Endothelial cell of umbilical vein (primary cell): ENCODE measurements around the gene MEGF11. TPM values are rescaled to one million over a fixed set of nuclear protein-coding genes. Genes with fewer than 3 reads are reported as not detected.

Source experiments
- BruUV-seq: library from RNA; stranded (reverse); fragments of 400-500 nt; replicated peaks from 2 replicates; lab custom pipeline; 2021; lab: Mats Ljungman, UMichigan
- CTCF ChIA-PET: fragments of 300-600, 350-600 bp; sonication (Branson Sonifier 250); formaldehyde crosslinking; loops from one replicate; lab custom pipeline; 2021; ENCODE audit warnings: antibody characterized with exemption, inconsistent platforms; lab: Charles Lee
- POLR2A ChIA-PET: fragments of 300-600, 350-600 bp; sonication (Branson Sonifier 250); formaldehyde crosslinking; loops from one replicate; lab custom pipeline; 2021; ENCODE audit warnings: antibody characterized with exemption, inconsistent platforms; lab: Charles Lee
- DNase-seq: peaks from one replicate; pipeline ENCODE4 v3.0.0-alpha.2; 2011; ENCODE audit warnings: low read depth, low spot score
- FAIRE-seq: peaks from 2 replicates; lab custom pipeline; 2011; peaks lifted over from hg19 to GRCh38; lab: Jason Lieb, UNC
- H2AFZ ChIP-seq: 2 replicates; pipeline ENCODE4 v1.6.0; 2012; ENCODE audit warnings: low read depth, low read length, control low read depth, inconsistent platforms
- H3K27ac ChIP-seq: 2 replicates; pipeline ENCODE4 v1.5.1; 2011; ENCODE audit warnings: low read depth, mild to moderate bottlenecking, control low read depth, low read length, moderate library complexity; ENCODE audit not compliant: insufficient read depth
- H3K27me3 ChIP-seq, 2 experiments: 2 replicates each; pipeline versions ENCODE4 v1.6.0 to v1.6.1; 2011; ENCODE audit warnings: low read length in 2 of 2, mixed read lengths in 1 of 2; ENCODE audit not compliant: control insufficient read depth in 2 of 2, insufficient read depth in 2 of 2
- H3K36me3 ChIP-seq, 2 experiments: 2 replicates in 1 of 2; 3 replicates in 1 of 2; pipeline ENCODE4 v1.5.1; 2011; ENCODE audit warnings: low read length in 2 of 2, mild to moderate bottlenecking in 1 of 2, moderate library complexity in 1 of 2; ENCODE audit not compliant: control insufficient read depth in 2 of 2, insufficient read depth in 2 of 2; ENCODE audit errors: extremely low read depth in 1 of 2
- H3K4me1 ChIP-seq: 3 replicates; pipeline ENCODE4 v1.5.1; 2011; ENCODE audit warnings: mild to moderate bottlenecking, low read length; ENCODE audit not compliant: control insufficient read depth, insufficient read depth; ENCODE audit errors: extremely low read depth
- H3K4me2 ChIP-seq: 2 replicates; pipeline ENCODE4 v1.6.1; 2011; ENCODE audit warnings: low read length, control low read depth, mixed read lengths; ENCODE audit not compliant: insufficient read depth
- H3K4me3 ChIP-seq, 3 experiments: fragments of 200-600 bp in 1 of 3; sonication (generic), shearing (Covaris generic) in 1 of 3; replicated peaks in 1 of 3; 2 replicates each; pipeline ENCODE4 v1.5.1; 2011 to 2016; ENCODE audit warnings: control low read depth in 3 of 3, low read length in 3 of 3, mild to moderate bottlenecking in 2 of 3, inconsistent platforms in 1 of 3, low read depth in 1 of 3, moderate library complexity in 1 of 3; ENCODE audit not compliant: insufficient read depth in 1 of 3
- H3K79me2 ChIP-seq: 2 replicates; pipeline ENCODE4 v1.6.0; 2012; ENCODE audit warnings: low read length, inconsistent platforms; ENCODE audit not compliant: control insufficient read depth, insufficient read depth
- H3K9ac ChIP-seq: replicated peaks from 2 replicates; pipeline ENCODE3; 2011; ENCODE audit warnings: low read length, control low read depth; ENCODE audit not compliant: insufficient read depth; ENCODE audit errors: extremely low read depth
- H3K9me1 ChIP-seq: replicated peaks from 3 replicates; pipeline ENCODE4 v1.6.0; 2011; ENCODE audit warnings: mild to moderate bottlenecking, low read length; ENCODE audit not compliant: control insufficient read depth, insufficient read depth; ENCODE audit errors: extremely low read depth
- H3K9me3 ChIP-seq: replicated peaks from 2 replicates; pipeline ENCODE4 v1.5.1; 2012; ENCODE audit warnings: low read length, inconsistent platforms; ENCODE audit not compliant: control insufficient read depth, insufficient read depth
- H4K20me1 ChIP-seq: replicated peaks from 2 replicates; pipeline ENCODE3; 2011; ENCODE audit warnings: mild to moderate bottlenecking, low read length; ENCODE audit not compliant: control insufficient read depth, insufficient read depth; ENCODE audit errors: extremely low read depth
- EZH2 ChIP-seq: IDR thresholded peaks from 2 replicates; pipeline ENCODE4 v1.6.1; 2012; ENCODE audit warnings: borderline replicate concordance, low read depth, mild to moderate bottlenecking, moderate library complexity, low read length, inconsistent platforms; ENCODE audit not compliant: severe bottlenecking
- FOS ChIP-seq: IDR thresholded peaks from 2 replicates; pipeline ENCODE4 v1.6.1; 2011; ENCODE audit warnings: mild to moderate bottlenecking, low read length, moderate library complexity, borderline replicate concordance; ENCODE audit not compliant: insufficient read depth
- GATA2 ChIP-seq: IDR thresholded peaks from 2 replicates; pipeline ENCODE4 v1.7.0; 2011; ENCODE audit warnings: low read depth, mild to moderate bottlenecking, moderate library complexity, mixed read lengths, low read length; ENCODE audit not compliant: insufficient read length, insufficient read depth
- JUN ChIP-seq: IDR thresholded peaks from 2 replicates; pipeline ENCODE4 v1.6.1; 2011; ENCODE audit warnings: borderline replicate concordance, low read depth; ENCODE audit not compliant: insufficient read length, insufficient read depth
- MYC ChIP-seq: IDR thresholded peaks from one replicate; pipeline ENCODE4 v1.6.1; 2011; ENCODE audit warnings: mild to moderate bottlenecking, low read depth, low read length
- POLR2A ChIP-seq: IDR thresholded peaks from 2 replicates; pipeline ENCODE4 v1.6.1; 2012; ENCODE audit warnings: low read depth, mild to moderate bottlenecking, control low read depth, low read length
- POLR2AphosphoS5 ChIP-seq: IDR thresholded peaks from 2 replicates; pipeline ENCODE4 v1.6.1; 2012; ENCODE audit warnings: low read depth, mild to moderate bottlenecking, control low read depth, low read length, moderate library complexity; ENCODE audit not compliant: insufficient read depth
- dilution Hi-C: fragments of 300-500 bp; cut with MboI; formaldehyde crosslinking; loops from one replicate; pipeline ENCODE4 v1.15.0; 2019; ENCODE audit warnings: low sequenced_read_pairs; ENCODE audit not compliant: extremely low pct_ligation_motif_present
- intact Hi-C: fragments of 100-400 bp; cut with micrococcal nuclease; formaldehyde crosslinking; loops from one replicate; pipeline ENCODE4 v1.10.0; 2022
- polyA plus RNA-seq, 4 experiments: library from polyadenylated mRNA; depleted of rRNA in 3 of 4; stranded (reverse) in 3 of 4; unstranded in 1 of 4; fragments of >200 nt; gene quantifications; 2 replicates each; pipeline versions ENCODE4 v1.2.1 to v1.2.3, GENCODE V29; 2011 to 2012; ENCODE audit warnings: missing spikeins in 1 of 4
- total RNA-seq: library from RNA; stranded (reverse); gene quantifications from 2 replicates; pipeline ENCODE4 v1.2.3, GENCODE V29; 2021
- TF ChIP-seq, protein P1 (sequence below): IDR thresholded peaks from 2 replicates; pipeline ENCODE4 v1.6.1; 2011; ENCODE audit not compliant: insufficient read depth, insufficient read length
- TF ChIP-seq, protein P2 (sequence below), 2 donors: IDR thresholded peaks; 1 replicate in 1 of 2; 2 replicates in 1 of 2; pipeline ENCODE4 v1.5.1; 2011; ENCODE audit warnings: low read length in 2 of 2, mild to moderate bottlenecking in 2 of 2, moderate library complexity in 2 of 2, control low read depth in 1 of 2, inconsistent platforms in 1 of 2, low read depth in 1 of 2; ENCODE audit not compliant: insufficient read depth in 1 of 2; ENCODE audit errors: extremely low read depth in 1 of 2

MEGF11 gene
- total and polyA plus RNA-seq, 2 donors (not counting 3 experiments of a cell fraction or from before 2014, with no cell fraction given), result not detected

DNA sequence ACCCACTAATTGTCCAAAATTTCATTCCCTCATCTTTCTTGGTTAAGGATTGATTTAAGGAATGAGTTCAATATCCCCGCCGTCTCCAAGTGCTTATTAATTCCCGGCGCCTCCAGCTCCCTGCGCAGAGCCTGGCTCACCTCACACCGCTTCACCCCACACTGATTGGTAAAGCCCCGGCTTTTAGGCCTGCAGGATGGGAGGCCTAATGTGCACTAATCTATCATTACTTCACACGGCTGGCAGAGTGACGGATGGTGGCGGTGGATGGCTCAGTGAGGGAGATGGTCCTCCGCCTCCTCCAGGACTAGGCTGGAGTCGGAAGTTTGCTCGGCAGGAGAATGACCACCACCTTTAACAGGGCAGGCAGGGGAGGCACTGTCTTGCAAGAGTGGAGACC, 81.7 kb downstream of the MEGF11 start:
- H4K20me1 ChIP-seq, result no peaks in the 10 kb centered on the region
- H3K79me2 ChIP-seq, result no peaks in the 10 kb centered on the region
- H3K9ac ChIP-seq, result no peak overlapping the region
- no peaks in the 10 kb centered on the region for H3K4me1 ChIP-seq
- H3K36me3 ChIP-seq, result no peaks in the 10 kb centered on the region
- H3K4me3 ChIP-seq, result no peak overlapping the region
- intact Hi-C loops, result no loop called here
- no peak overlapping the region for H3K4me2 ChIP-seq
- BruUV-seq, result no TSS peak
- CTCF ChIA-PET, result interaction anchor here (1.6 kb wide), 1 partner anchor 14 kb away, joined by 4 read pairs; no protein-coding TSS in a partner anchor
- peaks cover 7 to 13% of the 10 kb centered on the region in 2 experiments for H3K27me3 ChIP-seq
- POLR2A ChIA-PET, result interaction anchor here (0.7 kb wide), 1 partner anchor 14 kb away, joined by 13 read pairs; no protein-coding TSS in a partner anchor
- TF ChIP-seq EZH2 (no peak), FOS (no peak), MYC (no peak), POLR2AphosphoS5 (no peak), POLR2A (no peak), JUN (no peak), GATA2 (no peak)
- TF ChIP-seq, protein P1, sequence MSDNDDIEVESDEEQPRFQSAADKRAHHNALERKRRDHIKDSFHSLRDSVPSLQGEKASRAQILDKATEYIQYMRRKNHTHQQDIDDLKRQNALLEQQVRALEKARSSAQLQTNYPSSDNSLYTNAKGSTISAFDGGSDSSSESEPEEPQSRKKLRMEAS, result no peak
- TF ChIP-seq, protein P2, sequence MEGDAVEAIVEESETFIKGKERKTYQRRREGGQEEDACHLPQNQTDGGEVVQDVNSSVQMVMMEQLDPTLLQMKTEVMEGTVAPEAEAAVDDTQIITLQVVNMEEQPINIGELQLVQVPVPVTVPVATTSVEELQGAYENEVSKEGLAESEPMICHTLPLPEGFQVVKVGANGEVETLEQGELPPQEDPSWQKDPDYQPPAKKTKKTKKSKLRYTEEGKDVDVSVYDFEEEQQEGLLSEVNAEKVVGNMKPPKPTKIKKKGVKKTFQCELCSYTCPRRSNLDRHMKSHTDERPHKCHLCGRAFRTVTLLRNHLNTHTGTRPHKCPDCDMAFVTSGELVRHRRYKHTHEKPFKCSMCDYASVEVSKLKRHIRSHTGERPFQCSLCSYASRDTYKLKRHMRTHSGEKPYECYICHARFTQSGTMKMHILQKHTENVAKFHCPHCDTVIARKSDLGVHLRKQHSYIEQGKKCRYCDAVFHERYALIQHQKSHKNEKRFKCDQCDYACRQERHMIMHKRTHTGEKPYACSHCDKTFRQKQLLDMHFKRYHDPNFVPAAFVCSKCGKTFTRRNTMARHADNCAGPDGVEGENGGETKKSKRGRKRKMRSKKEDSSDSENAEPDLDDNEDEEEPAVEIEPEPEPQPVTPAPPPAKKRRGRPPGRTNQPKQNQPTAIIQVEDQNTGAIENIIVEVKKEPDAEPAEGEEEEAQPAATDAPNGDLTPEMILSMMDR (IDR thresholded peaks at IDR 0.05; ENCODE audit: extremely low read depth in 1 of 2, insufficient read depth in 1 of 2, low read depth in 1 of 2, low read length in 2 of 2), result no peak
- dilution Hi-C loops, result no loop called here
- no peaks in the 10 kb centered on the region for H3K9me3 ChIP-seq
- no peak for DNase-seq
- no peak for FAIRE-seq
- no peak overlapping the region for H3K27ac ChIP-seq
- H3K9me1 ChIP-seq, result no peaks in the 10 kb centered on the region
- H2AFZ ChIP-seq, result no peak overlapping the region
